ENCODE data around the gene DRC1. TPM values are rescaled to one million over a fixed set of nuclear protein-coding genes. Genes with fewer than 3 reads are reported as not detected.

The DRC1 gene
- total RNA-seq, 1 donor from 2014 or later: not detected

DNA sequence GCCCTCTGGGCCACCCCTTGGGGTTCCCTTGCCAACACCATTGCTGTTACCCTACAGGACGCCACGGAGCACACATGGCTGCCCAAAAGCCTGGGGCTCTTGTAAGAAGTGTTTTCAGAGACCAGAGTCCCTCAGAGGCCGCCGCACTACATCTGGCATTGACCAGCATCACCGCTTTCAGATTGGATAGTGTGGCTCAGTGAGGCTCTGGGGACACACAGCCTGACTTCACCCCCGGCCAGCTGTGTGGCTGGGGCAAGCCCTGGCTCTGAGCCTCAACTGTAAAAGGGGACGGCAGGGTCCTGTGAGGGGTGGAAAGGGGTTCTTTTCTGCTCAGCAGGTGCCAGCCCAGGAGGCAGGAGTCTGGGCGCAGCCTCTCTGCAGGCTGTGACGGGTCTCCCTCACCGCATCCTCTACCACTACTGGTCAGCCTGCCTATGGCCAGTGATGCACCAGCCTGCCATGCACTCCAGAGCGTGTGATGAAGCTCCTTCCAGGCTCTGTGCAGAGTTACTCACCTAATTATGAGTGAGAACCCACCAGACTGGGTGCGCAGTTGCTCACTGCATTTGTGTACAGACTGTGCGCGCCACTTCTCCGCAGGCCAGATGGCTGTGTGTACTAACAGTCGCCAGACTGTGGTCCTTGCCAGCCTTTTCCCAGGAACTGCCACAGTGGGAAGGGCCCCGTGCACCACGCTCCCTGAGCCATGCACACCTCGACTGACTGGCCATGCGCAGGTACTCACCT is 86.9 kb downstream of the DRC1 start:
- DNase-seq (ENCODE audit: low spot score): no peak

GRCh38 chr2:26489213-26489850 is 87.6 kb downstream of the DRC1 start:
- no peak for ATAC-seq
- no peak for DNase-seq (ENCODE audit: low spot score)

More for the DNA sequence above, 86.9 kb downstream of the DRC1 start:
- ATAC-seq: no peak

DNA sequence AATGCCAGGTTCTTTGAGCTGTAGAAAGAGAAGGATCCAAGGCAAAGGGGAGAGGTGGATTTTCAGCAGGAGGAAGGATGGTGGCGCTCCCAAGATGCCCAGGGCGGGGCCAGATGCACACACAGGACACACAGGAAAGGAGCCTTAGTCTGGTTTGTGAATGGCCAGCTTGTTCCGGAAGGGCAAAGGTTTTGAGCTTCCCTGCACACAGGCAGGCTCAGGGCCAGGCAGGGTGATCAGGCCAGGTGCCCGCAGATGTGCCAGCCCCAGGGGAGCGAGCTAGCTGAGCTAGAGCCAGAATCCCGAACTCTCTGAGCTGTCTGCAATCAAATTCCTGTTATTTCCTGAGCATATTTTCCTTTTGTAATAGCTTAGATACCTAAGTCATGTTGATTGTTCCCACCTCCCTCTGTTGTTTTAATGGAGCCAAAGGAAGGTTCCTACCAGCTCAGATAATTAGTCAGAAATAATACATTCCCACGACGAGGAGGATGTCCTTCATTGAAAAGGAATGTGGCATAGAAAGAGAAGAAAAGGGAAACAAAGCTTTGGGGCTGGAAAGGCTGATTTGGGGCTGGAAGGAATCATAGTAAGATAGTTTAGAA is 89.9 kb downstream of the DRC1 start:
- DNase-seq (ENCODE audit: low spot score) (peak; percentile 88), ATAC-seq (peak; percentile 95)

DNA sequence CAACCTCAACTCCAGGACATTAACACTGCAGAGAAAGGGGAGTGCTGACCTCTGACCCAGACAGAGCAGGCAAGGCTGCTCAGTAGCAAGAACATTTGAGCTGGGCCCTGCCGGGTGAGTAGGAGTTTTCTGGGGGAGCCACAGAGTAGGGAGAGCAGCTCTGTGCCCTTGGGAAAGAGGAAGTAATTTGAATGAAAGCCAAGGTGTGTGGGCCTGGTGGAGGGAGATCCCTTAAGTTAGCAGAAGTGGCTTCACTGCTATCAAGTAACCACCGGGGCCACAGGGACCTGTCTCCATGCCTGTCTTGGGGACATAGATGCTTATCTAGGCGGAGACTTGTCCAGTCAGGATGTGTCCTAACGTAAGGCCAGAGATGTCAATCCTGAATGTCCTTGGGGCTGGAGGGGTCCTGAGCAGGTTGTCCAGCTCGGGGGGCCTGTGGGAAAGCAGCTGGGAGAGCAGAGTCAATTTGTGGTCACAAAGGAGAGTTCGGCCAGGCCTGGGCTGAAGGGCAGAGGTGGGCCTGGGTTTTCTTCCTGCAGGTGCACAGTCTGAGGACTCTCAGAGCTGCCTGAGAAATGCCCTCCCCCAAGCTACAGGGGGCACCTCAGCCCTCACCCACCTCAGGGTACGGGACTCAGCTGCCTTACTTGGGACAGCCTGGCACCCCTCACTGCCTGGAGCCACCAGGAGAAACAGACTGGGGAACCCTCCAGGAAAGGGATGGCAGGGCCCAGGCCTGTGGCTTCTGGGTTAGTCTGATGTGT is 91.2 kb downstream of the DRC1 start:
- ATAC-seq (no peak), DNase-seq (ENCODE audit: low spot score) (no peak)

DNA sequence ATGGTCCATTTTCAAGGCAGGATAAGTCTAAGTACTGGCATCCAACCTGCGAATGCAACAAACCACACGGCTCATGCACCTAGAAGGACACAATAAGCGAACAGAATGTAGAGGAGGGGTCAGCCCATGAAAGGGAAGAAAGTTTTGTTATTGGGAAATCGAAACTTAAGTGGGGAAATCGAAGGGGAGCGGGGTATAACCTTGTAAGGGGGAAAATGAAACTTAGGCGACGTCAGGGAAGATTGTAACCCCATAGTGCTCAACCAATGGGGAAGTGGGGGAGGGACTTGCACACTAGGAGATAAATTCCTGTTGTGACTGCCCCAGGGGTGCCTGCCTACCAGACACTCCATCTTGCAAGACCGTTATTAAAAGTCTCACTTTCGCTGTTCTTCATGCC is 91.8 kb downstream of the DRC1 start:
- no peak for ATAC-seq
- no peak for DNase-seq (ENCODE audit: low spot score)

- no peak for DNase-seq (ENCODE audit: low spot score)
- no peak for ATAC-seq
These were observed 92.5 kb downstream of the DRC1 start for GRCh38 chr2:26494199-26494598.

- DNase-seq (ENCODE audit: low spot score) (no peak), ATAC-seq (no peak)
These were observed 93.2 kb downstream of the DRC1 start for GRCh38 chr2:26494891-26495290.

GRCh38 chr2:26495705-26496297 is 94.1 kb downstream of the DRC1 start:
- DNase-seq (ENCODE audit: low spot score) (no peak), ATAC-seq (no peak)

GRCh38 chr2:26500406-26500805 is 98.7 kb downstream of the DRC1 start:
- ATAC-seq (no peak), DNase-seq (ENCODE audit: low spot score) (no peak)

GRCh38 chr2:26503231-26503880 is 101.6 kb downstream of the DRC1 start:
- DNase-seq (ENCODE audit: low spot score) (no peak), ATAC-seq (peak; percentile 85)

DNA sequence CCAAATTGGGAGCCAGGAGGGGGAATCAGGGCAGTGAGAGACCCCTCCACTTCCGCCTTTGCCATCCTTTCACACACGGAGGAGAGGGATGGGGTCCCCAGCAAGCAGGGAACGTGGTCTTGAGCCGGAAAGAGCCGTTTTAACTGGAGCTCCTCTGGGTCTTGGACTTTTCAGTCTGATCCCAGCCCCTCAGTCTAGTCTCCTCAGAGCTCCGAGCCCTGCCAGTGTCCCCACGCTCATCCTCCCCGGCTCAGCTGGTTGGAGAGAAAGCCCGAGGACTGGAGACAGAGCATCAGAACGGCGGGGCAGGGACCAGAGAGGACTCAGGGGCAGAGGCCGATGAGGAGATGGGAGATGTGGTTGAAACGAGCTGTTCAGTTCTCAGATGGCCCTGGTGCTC is 102.3 kb downstream of the DRC1 start:
- DNase-seq (ENCODE audit: low spot score): no peak

GRCh38 chr2:26506279-26506678 is 104.6 kb downstream of the DRC1 start:
- DNase-seq (ENCODE audit: low spot score) (no peak), ATAC-seq (no peak)

More for the DNA sequence above, 102.3 kb downstream of the DRC1 start:
- no peak for ATAC-seq

Other genes starting within 250 kb of the DRC1 start
- 0.15 TPM for gene GAREM2, start 228.8 kb upstream of the DRC1 start, total RNA-seq
- 144 TPM for gene HADHA, start 157.3 kb upstream of the DRC1 start, total RNA-seq
- gene HADHB, start 157.0 kb upstream of the DRC1 start, total RNA-seq: 178 TPM
- 26.4 TPM for gene SELENOI, start 55.8 kb upstream of the DRC1 start, total RNA-seq
- gene ADGRF3, start 55.1 kb upstream of the DRC1 start, total RNA-seq: 0.23 TPM
- 0.05 TPM for gene OTOF, start 76.2 kb downstream of the DRC1 start, total RNA-seq
- not detected for gene CIB4, start 239.4 kb downstream of the DRC1 start, total RNA-seq